Ishikawa (cell line): ENCODE data around the gene BACH2.

ENCODE experiments used
- CEBPB ChIP-seq: IDR thresholded peaks from 2 replicates; pipeline ENCODE4 v1.6.1; 2012
- CREB1 ChIP-seq: IDR thresholded peaks from 2 replicates; pipeline ENCODE4 v1.6.1; 2012; ENCODE audit warnings: low read depth
- EGR1 ChIP-seq: IDR thresholded peaks from 2 replicates; pipeline ENCODE4 v1.6.1; 2012
- EP300 ChIP-seq: IDR thresholded peaks from 2 replicates; pipeline ENCODE4 v1.6.1; 2012; ENCODE audit warnings: borderline replicate concordance
- FOXM1 ChIP-seq: IDR thresholded peaks from 2 replicates; pipeline ENCODE4 v1.6.1; 2012; ENCODE audit warnings: low read depth, borderline replicate concordance
- NFIC ChIP-seq: IDR thresholded peaks from 2 replicates; pipeline ENCODE4 v1.6.1; 2012
- RAD21 ChIP-seq: IDR thresholded peaks from 2 replicates; pipeline ENCODE4 v1.6.1; 2012; ENCODE audit warnings: low read depth
- TAF1 ChIP-seq: IDR thresholded peaks from 2 replicates; pipeline ENCODE4 v1.6.1; 2012; ENCODE audit warnings: low read depth, mild to moderate bottlenecking
- TCF12 ChIP-seq: IDR thresholded peaks from 2 replicates; pipeline ENCODE4 v1.6.1; 2012; ENCODE audit warnings: low read depth
- TEAD4 ChIP-seq: IDR thresholded peaks from 2 replicates; pipeline ENCODE4 v1.6.1; 2012
- YY1 ChIP-seq: IDR thresholded peaks from 2 replicates; pipeline ENCODE4 v1.6.1; 2012; ENCODE audit warnings: low read depth
- ZBTB7A ChIP-seq: IDR thresholded peaks from 2 replicates; pipeline ENCODE4 v1.6.1; 2012; ENCODE audit warnings: low read depth
- TF ChIP-seq, protein P1 (sequence below): IDR thresholded peaks from 2 replicates; pipeline ENCODE4 v1.6.1; 2012
- TF ChIP-seq, protein P2 (sequence below): IDR thresholded peaks from 2 replicates; pipeline ENCODE4 v1.6.1; 2012
- TF ChIP-seq, protein P3 (sequence below): IDR thresholded peaks from 2 replicates; pipeline ENCODE4 v1.6.1; 2012; ENCODE audit warnings: low read depth, mild to moderate bottlenecking

BACH2 gene

DNA sequence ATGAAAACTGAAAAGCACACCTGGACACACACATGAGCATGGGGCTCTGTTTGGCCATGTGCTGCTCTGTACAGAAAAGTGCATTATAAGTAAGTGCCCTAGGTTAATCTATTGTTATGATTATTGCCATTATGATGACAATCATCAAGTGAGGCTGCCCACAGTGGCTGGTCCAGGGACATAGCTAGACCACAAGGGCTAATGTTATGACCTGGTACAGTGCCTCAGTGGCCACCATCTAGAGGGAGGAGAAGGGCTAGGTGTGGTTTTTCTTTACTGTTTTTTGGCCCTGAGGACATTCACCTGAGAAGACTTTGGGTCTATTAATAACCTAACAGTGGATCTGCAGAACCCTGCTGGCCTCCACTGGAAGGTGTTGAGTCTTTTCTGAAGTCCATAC is 316.3 kb downstream of the BACH2 start:
- TF ChIP-seq TCF12 (no peak), NFIC (no peak), RAD21 (no peak), CREB1 (no peak), CEBPB (no peak), TEAD4 (no peak), EGR1 (no peak)
- TF ChIP-seq, protein P1, sequence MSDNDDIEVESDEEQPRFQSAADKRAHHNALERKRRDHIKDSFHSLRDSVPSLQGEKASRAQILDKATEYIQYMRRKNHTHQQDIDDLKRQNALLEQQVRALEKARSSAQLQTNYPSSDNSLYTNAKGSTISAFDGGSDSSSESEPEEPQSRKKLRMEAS = no peak
- TF ChIP-seq, protein P2, sequence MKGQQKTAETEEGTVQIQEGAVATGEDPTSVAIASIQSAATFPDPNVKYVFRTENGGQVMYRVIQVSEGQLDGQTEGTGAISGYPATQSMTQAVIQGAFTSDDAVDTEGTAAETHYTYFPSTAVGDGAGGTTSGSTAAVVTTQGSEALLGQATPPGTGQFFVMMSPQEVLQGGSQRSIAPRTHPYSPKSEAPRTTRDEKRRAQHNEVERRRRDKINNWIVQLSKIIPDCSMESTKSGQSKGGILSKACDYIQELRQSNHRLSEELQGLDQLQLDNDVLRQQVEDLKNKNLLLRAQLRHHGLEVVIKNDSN = no peak

DNA sequence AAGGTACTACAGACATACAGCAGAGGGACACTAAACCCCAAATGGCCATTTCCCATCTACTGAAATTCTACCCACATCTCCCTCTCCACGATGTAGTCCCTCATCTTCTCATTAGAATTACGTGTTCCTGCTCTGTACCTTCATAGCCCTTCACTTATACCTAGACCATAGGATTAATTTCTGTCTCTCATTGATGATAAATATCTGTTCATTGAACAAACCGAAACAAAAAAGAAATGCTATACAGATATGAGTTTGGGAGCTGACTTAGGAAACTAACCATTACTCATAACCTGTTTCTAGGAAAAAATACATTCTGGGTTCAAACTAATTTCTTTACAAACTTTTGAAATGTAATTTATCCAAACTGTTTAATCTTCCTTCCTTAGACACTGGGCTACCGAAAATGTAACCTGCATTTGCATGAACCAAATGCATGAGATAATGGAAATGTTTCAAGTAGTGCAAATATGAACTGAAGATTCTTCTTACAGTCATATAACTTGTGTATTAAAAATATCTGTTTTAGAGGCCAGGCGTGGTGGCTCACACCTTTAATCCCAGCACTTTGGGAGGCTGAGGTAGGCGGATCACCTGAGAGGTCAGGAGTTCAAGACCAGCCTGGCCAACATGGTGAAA is 317.0 kb downstream of the BACH2 start:
- TF ChIP-seq TAF1 = no peak
- TF ChIP-seq ZBTB7A = no peak
- no peak for TF ChIP-seq YY1
- TF ChIP-seq EGR1 = no peak
- no peak for TF ChIP-seq TCF12
- TF ChIP-seq EP300 = no peak

DNA sequence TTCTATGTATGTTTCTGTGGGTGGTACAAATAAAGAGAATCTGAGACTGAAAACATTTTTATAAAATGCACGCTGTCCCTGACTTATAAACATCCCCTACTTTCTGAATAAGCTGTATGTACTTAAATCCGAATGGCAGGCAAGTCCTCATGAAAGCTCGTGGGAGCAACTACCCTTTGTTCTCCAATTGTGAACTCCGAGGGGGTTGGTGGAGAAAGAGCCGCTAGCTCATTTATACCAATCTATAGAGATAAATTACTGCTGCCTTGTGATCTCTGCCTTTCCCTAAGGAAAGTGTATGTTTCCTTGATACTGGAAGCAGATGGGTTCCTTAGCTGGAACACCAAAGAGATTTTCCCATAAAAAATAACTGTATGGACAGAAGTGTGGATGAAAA is 317.9 kb downstream of the BACH2 start:
- no peak for TF ChIP-seq TEAD4
- no peak for TF ChIP-seq NFIC
- TF ChIP-seq EP300 = no peak
- no peak for TF ChIP-seq ZBTB7A

DNA sequence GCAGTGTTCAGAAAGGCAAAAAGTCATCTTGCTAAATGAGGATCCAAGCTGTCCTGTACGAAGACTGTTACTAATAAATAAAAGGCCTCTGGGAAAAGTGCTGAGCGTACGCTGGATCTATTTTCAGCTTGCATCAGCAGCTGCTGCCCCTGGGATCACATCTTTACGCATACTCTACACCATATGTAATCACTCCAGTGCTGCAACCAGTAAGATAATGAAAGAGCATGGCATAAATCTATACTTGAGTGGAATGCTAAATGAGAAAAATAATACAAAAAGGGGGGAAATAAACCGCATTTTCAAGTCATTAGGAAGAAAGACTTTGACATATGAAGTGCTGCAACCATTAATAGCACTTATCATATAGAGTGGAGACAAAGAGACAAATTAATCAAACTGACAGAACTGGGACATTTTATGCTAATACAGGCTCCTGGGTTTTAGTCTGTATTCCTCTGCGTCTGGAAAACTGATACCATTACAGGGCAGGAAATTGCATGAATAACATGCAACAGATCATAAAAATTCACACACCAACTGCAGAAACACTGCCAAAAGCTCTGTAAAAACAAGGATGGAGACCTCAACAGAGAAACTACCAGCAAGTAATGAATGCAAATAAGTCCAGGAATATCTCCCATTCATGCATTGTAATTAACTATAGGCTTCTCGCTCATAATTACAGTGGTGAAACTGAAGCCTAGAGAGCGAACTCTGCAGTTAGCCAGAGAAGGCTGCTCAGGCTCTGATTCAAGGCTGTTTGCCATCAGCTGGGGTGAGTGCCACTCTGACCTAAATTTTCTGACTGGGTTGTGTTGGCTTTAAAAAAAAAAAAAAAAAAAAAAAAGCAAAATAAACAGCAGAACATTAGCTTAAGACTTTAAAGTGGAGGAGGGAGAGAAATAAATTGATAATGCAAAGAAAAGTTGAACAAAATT is 318.6 kb downstream of the BACH2 start:
- TF ChIP-seq FOXM1 (no peak), EP300 (no peak)
- TF ChIP-seq, protein P1 = no peak

DNA sequence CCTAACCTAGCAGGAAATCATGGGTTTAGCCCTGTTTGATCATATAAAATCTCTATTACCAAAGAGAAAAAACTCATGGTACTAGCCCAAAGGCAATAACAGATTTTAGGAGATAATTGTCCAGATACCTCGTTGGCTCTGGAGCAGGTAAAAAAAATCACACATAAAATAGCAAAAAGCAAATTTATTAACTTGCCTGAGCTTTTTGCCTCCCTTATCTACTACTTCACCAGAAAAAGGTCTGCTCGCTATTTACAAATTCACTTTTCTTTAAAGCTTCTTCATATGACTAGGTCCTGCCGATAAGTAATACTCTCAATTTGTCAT is 320.0 kb downstream of the BACH2 start:
- TF ChIP-seq NFIC (no peak), EP300 (no peak), CEBPB (no peak), FOXM1 (no peak), RAD21 (no peak), ZBTB7A (no peak), TAF1 (no peak), TCF12 (no peak), EGR1 (no peak), TEAD4 (no peak)
- TF ChIP-seq, protein P2 = no peak

DNA sequence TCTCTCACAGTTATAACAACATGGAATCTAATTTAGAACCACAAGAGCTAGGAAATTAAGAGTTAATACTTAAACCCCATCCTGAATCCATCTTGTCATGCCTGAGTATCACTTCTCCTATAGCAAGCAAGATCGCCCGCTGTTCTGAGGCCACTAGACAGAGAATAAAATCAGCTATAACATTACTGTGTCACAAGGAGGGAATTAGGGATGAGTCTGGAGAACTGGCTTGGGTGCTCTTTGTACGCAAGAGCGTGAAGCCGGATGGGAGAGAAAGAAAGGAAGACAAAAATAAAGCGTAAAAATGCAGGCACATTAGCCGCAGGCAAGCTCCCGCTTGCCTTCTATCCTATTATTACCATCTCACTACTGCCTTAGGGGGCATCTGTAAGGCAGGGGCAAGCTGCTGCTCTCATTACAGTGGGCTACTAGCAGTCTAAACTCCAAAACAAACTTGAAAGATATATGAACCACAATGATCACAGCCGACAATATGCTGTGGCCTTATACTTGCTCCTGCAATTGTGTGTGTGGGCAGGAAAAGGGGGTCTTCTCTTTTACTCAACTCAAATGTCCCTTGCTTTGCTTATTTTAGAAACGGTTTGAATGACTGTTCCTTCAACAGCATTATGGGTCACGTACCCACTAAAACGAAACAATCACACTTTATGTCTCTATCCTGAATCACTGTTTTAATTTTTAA is 320.5 kb downstream of the BACH2 start:
- TF ChIP-seq CEBPB (no peak), EGR1 (no peak), EP300 (no peak), TCF12 (no peak), CREB1 (no peak), RAD21 (no peak), NFIC (no peak), TAF1 (no peak), ZBTB7A (no peak), FOXM1 (no peak), TEAD4 (no peak), YY1 (no peak)
- TF ChIP-seq, protein P3, sequence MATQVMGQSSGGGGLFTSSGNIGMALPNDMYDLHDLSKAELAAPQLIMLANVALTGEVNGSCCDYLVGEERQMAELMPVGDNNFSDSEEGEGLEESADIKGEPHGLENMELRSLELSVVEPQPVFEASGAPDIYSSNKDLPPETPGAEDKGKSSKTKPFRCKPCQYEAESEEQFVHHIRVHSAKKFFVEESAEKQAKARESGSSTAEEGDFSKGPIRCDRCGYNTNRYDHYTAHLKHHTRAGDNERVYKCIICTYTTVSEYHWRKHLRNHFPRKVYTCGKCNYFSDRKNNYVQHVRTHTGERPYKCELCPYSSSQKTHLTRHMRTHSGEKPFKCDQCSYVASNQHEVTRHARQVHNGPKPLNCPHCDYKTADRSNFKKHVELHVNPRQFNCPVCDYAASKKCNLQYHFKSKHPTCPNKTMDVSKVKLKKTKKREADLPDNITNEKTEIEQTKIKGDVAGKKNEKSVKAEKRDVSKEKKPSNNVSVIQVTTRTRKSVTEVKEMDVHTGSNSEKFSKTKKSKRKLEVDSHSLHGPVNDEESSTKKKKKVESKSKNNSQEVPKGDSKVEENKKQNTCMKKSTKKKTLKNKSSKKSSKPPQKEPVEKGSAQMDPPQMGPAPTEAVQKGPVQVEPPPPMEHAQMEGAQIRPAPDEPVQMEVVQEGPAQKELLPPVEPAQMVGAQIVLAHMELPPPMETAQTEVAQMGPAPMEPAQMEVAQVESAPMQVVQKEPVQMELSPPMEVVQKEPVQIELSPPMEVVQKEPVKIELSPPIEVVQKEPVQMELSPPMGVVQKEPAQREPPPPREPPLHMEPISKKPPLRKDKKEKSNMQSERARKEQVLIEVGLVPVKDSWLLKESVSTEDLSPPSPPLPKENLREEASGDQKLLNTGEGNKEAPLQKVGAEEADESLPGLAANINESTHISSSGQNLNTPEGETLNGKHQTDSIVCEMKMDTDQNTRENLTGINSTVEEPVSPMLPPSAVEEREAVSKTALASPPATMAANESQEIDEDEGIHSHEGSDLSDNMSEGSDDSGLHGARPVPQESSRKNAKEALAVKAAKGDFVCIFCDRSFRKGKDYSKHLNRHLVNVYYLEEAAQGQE = no peak
- TF ChIP-seq, protein P1 = no peak
- TF ChIP-seq, protein P2 = no peak
